Measurements from ENCODE around the gene IL1RAP.

IL1RAP gene

DNA sequence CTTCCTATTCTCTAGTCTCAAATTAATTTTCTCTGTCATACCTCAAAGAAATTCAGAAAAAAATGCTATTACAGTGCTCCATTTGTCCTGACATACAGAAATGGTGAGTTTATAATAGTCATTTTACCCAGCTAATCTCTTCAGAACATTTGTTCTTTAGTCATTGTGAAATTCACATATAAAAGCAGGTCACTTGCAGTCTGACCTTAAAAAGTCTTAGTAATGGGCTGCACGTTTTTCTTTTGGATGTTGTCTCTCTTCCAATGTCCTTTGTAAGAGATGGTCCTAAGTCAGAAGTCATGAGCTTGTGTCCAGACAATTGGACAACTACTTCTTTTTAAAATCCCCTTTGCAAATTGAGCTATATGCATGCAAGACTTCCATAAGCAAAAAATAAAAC lies 17.0 kb upstream of the IL1RAP start:
- DNase-seq (ENCODE audit: low spot score): no peak
- TF ChIP-seq, protein P1, sequence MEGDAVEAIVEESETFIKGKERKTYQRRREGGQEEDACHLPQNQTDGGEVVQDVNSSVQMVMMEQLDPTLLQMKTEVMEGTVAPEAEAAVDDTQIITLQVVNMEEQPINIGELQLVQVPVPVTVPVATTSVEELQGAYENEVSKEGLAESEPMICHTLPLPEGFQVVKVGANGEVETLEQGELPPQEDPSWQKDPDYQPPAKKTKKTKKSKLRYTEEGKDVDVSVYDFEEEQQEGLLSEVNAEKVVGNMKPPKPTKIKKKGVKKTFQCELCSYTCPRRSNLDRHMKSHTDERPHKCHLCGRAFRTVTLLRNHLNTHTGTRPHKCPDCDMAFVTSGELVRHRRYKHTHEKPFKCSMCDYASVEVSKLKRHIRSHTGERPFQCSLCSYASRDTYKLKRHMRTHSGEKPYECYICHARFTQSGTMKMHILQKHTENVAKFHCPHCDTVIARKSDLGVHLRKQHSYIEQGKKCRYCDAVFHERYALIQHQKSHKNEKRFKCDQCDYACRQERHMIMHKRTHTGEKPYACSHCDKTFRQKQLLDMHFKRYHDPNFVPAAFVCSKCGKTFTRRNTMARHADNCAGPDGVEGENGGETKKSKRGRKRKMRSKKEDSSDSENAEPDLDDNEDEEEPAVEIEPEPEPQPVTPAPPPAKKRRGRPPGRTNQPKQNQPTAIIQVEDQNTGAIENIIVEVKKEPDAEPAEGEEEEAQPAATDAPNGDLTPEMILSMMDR (IDR thresholded peaks at IDR 0.05): no peak
- Histone ChIP-seq H3K4me3 (no peak overlapping the region), H3K27ac (no peak overlapping the region)

DNA sequence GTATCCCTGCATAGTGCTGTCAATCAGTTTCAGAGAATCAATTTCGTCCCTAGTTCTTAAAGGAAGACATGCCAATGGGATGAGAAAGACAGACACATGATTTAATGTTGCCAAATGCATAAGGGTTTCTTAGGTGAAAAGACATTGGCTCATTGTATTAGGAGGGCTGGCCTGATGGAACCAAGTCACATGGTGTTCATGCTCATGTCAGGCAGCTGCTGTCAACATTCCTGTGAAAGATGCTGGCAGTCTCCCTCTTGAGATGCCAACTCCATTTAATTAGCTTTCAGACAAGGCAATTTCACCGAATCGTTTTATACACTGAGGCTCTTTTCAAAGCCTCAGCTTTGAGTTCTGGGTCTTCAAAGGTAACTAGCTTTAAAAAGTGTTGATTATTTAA lies 16.1 kb upstream of the IL1RAP start:
- H3K4me3 ChIP-seq: no peak overlapping the region
- TF ChIP-seq, protein P1 (IDR thresholded peaks at IDR 0.05): no peak
- no peak for DNase-seq (ENCODE audit: low spot score)

DNA sequence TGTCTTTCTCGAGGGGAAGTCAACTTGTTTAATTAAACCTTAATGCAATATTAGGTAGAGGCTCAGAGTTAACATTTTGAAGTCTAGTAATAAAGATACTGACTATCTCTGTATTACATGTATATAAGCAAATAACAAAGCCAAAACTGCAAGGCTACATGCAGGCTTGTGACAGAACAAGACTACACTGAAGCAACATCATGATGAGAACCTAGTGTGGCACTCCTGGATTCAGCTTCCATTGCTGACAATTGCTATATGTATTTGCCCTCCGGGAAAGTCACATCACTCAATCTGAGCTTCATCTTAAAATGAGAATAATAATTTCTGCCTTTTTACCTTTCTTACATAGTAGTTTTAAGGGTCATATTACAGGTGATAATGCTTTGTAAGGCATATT lies 15.6 kb upstream of the IL1RAP start:
- TF ChIP-seq, protein P1 (IDR thresholded peaks at IDR 0.05): no peak
- DNase-seq (ENCODE audit: low spot score): no peak
- H3K27ac ChIP-seq: no peak overlapping the region
- no peak overlapping the region for H3K4me3 ChIP-seq

More for the DNA sequence above, 16.1 kb upstream of the IL1RAP start:
- H3K27ac ChIP-seq: no peak overlapping the region

DNA sequence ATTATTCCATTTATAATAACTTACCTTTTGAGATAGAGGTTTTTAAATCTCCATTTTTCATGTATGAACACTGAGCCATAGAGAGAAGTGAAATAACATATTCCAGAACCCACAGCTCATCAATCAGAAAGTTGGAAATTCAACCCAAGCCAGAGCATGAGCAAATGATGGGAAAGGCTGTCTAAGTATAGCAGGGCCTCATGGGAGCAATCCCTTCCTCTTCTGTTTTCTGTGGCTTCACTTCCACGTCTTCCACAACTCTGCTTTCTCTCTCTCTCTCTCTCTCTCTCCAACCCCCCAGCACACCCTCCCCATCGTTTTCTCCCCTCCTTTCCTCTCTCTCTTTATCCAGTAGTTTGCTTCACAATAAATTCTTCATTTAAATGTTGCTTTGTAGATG lies 14.8 kb upstream of the IL1RAP start:
- no peak for DNase-seq (ENCODE audit: low spot score)
- TF ChIP-seq, protein P1 (IDR thresholded peaks at IDR 0.05): no peak
- no peak overlapping the region for H3K27ac ChIP-seq
- H3K4me3 ChIP-seq: no peak overlapping the region

DNA sequence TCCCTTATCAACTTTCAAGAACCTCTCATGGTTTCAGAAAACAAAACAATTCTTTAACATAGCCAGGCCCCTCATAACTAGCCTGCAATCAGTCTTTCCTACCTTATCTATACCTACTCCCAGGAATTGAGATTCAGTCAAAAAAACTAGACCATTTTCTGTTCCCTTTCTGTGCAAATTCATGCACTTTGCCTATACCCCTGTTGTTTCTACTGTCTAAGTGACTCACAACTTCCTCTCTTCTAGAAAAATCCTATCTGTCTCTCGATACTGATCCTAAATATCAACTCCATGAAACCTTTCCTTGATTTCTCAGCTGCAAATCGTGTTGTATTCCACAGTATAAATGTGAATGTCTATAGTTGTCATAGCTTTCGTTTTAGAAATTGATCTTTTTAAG lies 10.9 kb upstream of the IL1RAP start:
- TF ChIP-seq, protein P1 (IDR thresholded peaks at IDR 0.05): no peak
- Histone ChIP-seq H3K4me3 (no peak overlapping the region), H3K27ac (no peak overlapping the region)
- no peak for DNase-seq (ENCODE audit: low spot score)

DNA sequence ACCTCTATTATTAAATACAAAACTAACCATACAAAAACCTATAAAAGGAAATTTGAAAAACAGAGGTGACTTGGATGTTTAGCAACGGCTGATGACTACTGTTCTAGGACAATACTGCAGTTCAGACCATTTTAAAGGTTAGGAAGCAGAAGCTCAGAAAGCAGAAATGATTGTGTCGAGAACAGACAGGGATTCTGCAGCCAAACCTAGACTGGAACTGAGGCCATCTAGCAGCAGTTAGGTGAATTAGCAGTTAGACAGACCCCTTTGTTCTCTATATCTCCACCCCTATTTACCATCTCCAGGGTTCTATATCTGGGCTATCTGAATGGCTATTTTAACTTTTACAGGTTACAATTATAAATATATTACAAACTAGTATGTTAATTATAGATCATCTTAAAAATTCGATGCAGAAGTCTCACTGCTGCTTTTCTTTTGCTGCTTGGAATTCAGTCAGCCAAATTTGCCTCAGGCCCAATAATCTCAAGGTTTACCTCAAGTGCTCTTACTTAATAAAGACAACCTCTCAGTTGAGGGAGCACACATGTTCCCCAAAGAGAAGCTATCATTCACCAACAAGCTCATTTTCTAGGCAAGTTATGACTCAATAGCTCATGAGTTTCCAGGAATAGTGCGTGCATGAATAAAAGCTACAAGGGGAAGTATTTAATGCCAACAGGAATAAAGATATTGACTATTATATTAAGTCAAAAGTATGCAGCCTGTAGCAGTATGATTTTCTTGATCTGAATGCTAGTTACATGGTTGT lies 9.3 kb upstream of the IL1RAP start:
- DNase-seq (ENCODE audit: low spot score): no peak
- Histone ChIP-seq H3K4me3 (no peak overlapping the region), H3K27ac (no peak overlapping the region)
- TF ChIP-seq, protein P1 (IDR thresholded peaks at IDR 0.05): no peak

DNA sequence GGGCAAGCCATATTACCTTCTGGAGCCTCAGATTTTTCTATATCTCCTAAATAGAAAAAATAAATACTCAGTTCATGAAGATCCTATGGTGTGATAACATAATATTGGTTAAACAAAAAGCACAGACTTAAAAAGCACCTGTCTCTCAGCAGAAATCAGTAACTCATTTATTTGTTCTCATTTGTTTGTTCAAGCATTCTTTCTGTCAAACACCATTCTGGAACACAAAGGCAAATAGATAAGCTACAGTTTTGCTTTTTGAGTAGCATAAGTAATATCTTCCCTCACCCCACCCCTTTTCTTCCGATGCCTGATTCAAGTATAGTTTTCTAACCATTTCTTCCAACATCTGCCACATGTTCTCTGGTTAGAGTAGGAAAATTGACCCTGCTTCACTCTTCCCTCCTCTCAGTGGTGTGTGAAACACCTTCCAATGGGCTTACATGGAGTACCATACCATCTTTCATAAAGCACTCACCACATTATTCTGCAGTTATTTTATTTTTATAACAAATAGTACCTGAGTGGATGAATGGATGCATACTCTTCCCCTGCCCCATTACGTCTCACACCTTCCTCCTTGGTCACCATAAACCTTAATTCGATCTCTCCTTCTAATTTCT lies 8.4 kb upstream of the IL1RAP start:
- no peak for DNase-seq (ENCODE audit: low spot score)
- Histone ChIP-seq H3K27ac (no peak overlapping the region), H3K4me3 (no peak overlapping the region)
- TF ChIP-seq, protein P1 (IDR thresholded peaks at IDR 0.05): no peak
